Lower lobe of right lung (tissue), 2 donors: ENCODE measurements around the gene GPC6. TPM values are rescaled to one million over a fixed set of nuclear protein-coding genes. Genes with fewer than 3 reads are reported as not detected.

Source experiments
- ATAC-seq, 2 donors: fragments of 200-7000 bp; cut with Tn5 transposase; one replicate each; pipeline ENCODE4 v1.9.1; 2020 to 2022; ENCODE audit warnings: mild to moderate bottlenecking in 2 of 2, moderate library complexity in 2 of 2
- DNase-seq: peaks from one replicate; pipeline ENCODE4 v3.0.0-alpha.2; 2020
- H3K27ac ChIP-seq: fragments of 200-600 bp; one replicate; pipeline ENCODE4 v1.8.0; 2022
- H3K27me3 ChIP-seq: fragments of 200-600 bp; one replicate; pipeline ENCODE4 v1.8.0; 2022; ENCODE audit warnings: low read depth
- H3K36me3 ChIP-seq: fragments of 200-600 bp; one replicate; pipeline ENCODE4 v1.8.0; 2022; ENCODE audit warnings: mild to moderate bottlenecking
- H3K4me1 ChIP-seq: fragments of 200-600 bp; one replicate; pipeline ENCODE4 v1.8.0; 2022
- H3K4me3 ChIP-seq: fragments of 200-600 bp; one replicate; pipeline ENCODE4 v1.8.0; 2022; ENCODE audit warnings: mild to moderate bottlenecking
- H3K9me3 ChIP-seq: fragments of 200-600 bp; one replicate; pipeline ENCODE4 v1.8.0; 2022
- CTCF ChIP-seq: fragments of 200-600 bp; IDR thresholded peaks from one replicate; pipeline ENCODE4 v1.8.0; 2022; ENCODE audit warnings: antibody characterized with exemption, mild to moderate bottlenecking
- intact Hi-C: fragments of 100-400 bp; cut with DNase I; formaldehyde crosslinking; loops from one replicate; pipeline ENCODE4 v1.11.0; 2022
- total RNA-seq: library from RNA; stranded (reverse); fragmentation: NEBNext Ultra II Directional; extraction: Animal tissue kit (Norgen Biotek cat#: 25700); gene quantifications from one replicate; pipeline ENCODE4 v1.2.1, GENCODE V29; 2021
- donor health status: DM: no; HTN: yes; CAD: no; lungs with severe emphysema.

The GPC6 gene
- total RNA-seq, 1 donor from 2014 or later, result 5.5 TPM

GRCh38 chr13:94009701-94010100 is 783.1 kb downstream of the GPC6 start:
- Histone ChIP-seq H3K4me1 (no peaks in the 10 kb centered on the region), H3K4me3 (no peak overlapping the region), H3K36me3 (no peaks in the 10 kb centered on the region), H3K9me3 (no peaks in the 10 kb centered on the region), H3K27me3 (no peaks in the 10 kb centered on the region), H3K27ac (no peak overlapping the region)
- ATAC-seq (no peak), DNase-seq (no peak)
- intact Hi-C loops, result no loop called here
- no peak for TF ChIP-seq CTCF

GRCh38 chr13:94014461-94014860 is 787.9 kb downstream of the GPC6 start:
- Histone ChIP-seq H3K9me3 (no peaks in the 10 kb centered on the region), H3K27me3 (no peaks in the 10 kb centered on the region), H3K27ac (no peak overlapping the region), H3K36me3 (no peaks in the 10 kb centered on the region), H3K4me1 (no peaks in the 10 kb centered on the region), H3K4me3 (no peak overlapping the region)
- ATAC-seq, result no peak
- no peak for TF ChIP-seq CTCF
- intact Hi-C loops, result no loop called here
- DNase-seq, result no peak

- no peak overlapping the region for H3K27ac ChIP-seq
- no peak for ATAC-seq
- no peaks in the 10 kb centered on the region for H3K27me3 ChIP-seq
- H3K4me3 ChIP-seq, result no peak overlapping the region
- intact Hi-C loops, result no loop called here
- H3K9me3 ChIP-seq, result no peaks in the 10 kb centered on the region
- DNase-seq, result no peak
- no peaks in the 10 kb centered on the region for H3K4me1 ChIP-seq
- no peak for TF ChIP-seq CTCF
- H3K36me3 ChIP-seq, result no peaks in the 10 kb centered on the region
These were observed 793.8 kb downstream of the GPC6 start for GRCh38 chr13:94020426-94020825.

GRCh38 chr13:94020833-94021232 is 794.2 kb downstream of the GPC6 start:
- ATAC-seq (no peak), DNase-seq (no peak)
- Histone ChIP-seq H3K9me3 (no peaks in the 10 kb centered on the region), H3K4me3 (no peak overlapping the region), H3K27me3 (no peaks in the 10 kb centered on the region), H3K36me3 (no peaks in the 10 kb centered on the region), H3K4me1 (no peaks in the 10 kb centered on the region), H3K27ac (no peak overlapping the region)
- TF ChIP-seq CTCF, result no peak
- intact Hi-C loops, result no loop called here

- Histone ChIP-seq H3K27ac (no peak overlapping the region), H3K27me3 (no peaks in the 10 kb centered on the region), H3K36me3 (no peaks in the 10 kb centered on the region), H3K4me3 (no peak overlapping the region), H3K9me3 (no peaks in the 10 kb centered on the region), H3K4me1 (no peaks in the 10 kb centered on the region)
- ATAC-seq (no peak), DNase-seq (no peak)
- intact Hi-C loops, result no loop called here
- no peak for TF ChIP-seq CTCF
These were observed 801.6 kb downstream of the GPC6 start for GRCh38 chr13:94028234-94028633.

DNA sequence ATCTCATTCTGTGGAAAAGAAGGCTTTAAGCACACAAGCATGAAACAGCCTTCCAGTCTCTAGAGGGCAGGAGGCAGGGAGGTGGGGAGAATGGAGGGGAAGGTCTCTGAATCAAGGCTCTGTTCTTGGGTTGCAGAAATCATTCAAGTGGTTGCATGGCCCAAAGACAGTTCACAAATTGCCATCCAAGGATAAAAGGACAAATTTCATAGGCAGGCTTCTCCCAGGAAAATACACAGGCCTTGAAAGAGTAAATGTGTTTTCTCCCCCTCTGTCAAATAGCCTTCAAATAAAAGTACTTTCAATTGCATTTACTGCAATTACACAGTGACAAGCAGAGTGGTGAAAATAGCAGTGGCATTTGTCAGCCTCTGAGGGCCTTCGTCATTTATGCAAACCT is 802.0 kb downstream of the GPC6 start:
- Histone ChIP-seq H3K27ac (no peak overlapping the region), H3K4me1 (no peaks in the 10 kb centered on the region), H3K27me3 (no peaks in the 10 kb centered on the region), H3K9me3 (no peaks in the 10 kb centered on the region), H3K4me3 (no peak overlapping the region), H3K36me3 (no peaks in the 10 kb centered on the region)
- intact Hi-C loops, result no loop called here
- DNase-seq (no peak), ATAC-seq (no peak)
- no peak for TF ChIP-seq CTCF
